ENCODE measurements around the gene REG3A. TPM values are rescaled to one million over a fixed set of nuclear protein-coding genes. Genes with fewer than 3 reads are reported as not detected.

Gene REG3A
- total RNA-seq, 1 donor from 2014 or later: not detected

GRCh38 chr2:79116997-79117928 lies 42.3 kb downstream of the REG3A start:
- Histone ChIP-seq H2AFZ (ENCODE audit: low read depth, low read length) (no peak overlapping the region), H3K27ac (ENCODE audit: low read depth, low read length) (no peak overlapping the region), H3K4me3 (ENCODE audit: insufficient read depth, low read depth, low read length) (no peak overlapping the region), H3K4me1 (ENCODE audit: insufficient read depth, low read length) (no peaks in the 10 kb centered on the region), H4K20me1 (ENCODE audit: insufficient read depth, low read length) (no peaks in the 10 kb centered on the region), H3K4me2 (ENCODE audit: low read length) (no peak overlapping the region), H3K9ac (ENCODE audit: low read length) (no peak overlapping the region), H3K27me3 (ENCODE audit: insufficient read depth, low read length) (no peaks in the 10 kb centered on the region), H3K9me3 (ENCODE audit: insufficient read depth, low read depth, low read length) (peaks cover 11% of the 10 kb centered on the region), H3K79me2 (ENCODE audit: insufficient read depth, low read length) (no peaks in the 10 kb centered on the region), H3K36me3 (ENCODE audit: insufficient read depth, low read length) (no peaks in the 10 kb centered on the region)
- Mint-ChIP-seq H3K4me3 (ENCODE audit: unreplicated experiment) (no peak overlapping the region), H3K27ac (ENCODE audit: unreplicated experiment) (no peak overlapping the region), H3K27me3 (ENCODE audit: low read depth, unreplicated experiment) (peaks cover 13% of the 10 kb centered on the region), H3K9me3 (ENCODE audit: unreplicated experiment) (no peaks in the 10 kb centered on the region), H3K36me3 (ENCODE audit: low read depth, unreplicated experiment) (no peaks in the 10 kb centered on the region), H3K4me1 (ENCODE audit: low read depth, unreplicated experiment) (no peaks in the 10 kb centered on the region)
- TF ChIP-seq EZH2 (IDR thresholded peaks at IDR 0.05; ENCODE audit: insufficient read depth, low read length) (no peak), CTCF (IDR thresholded peaks at IDR 0.05; ENCODE audit: insufficient read depth, low read depth, low read length) (no peak)
- DNase-seq (ENCODE audit: low read depth): no peak
- FAIRE-seq: no peak

GRCh38 chr2:79114797-79115494 lies 44.6 kb downstream of the REG3A start:
- no peaks in the 10 kb centered on the region for H3K36me3 ChIP-seq (ENCODE audit: insufficient read depth, low read length)
- no peak overlapping the region for H3K27ac Mint-ChIP-seq (ENCODE audit: unreplicated experiment)
- no peaks in the 10 kb centered on the region for H3K4me1 Mint-ChIP-seq (ENCODE audit: low read depth, unreplicated experiment)
- no peaks in the 10 kb centered on the region for H3K27me3 ChIP-seq (ENCODE audit: insufficient read depth, low read length)
- FAIRE-seq (no peak), DNase-seq (ENCODE audit: low read depth) (no peak)
- no peak overlapping the region for H3K4me2 ChIP-seq (ENCODE audit: low read length)
- H3K27ac ChIP-seq (ENCODE audit: low read depth, low read length): no peak overlapping the region
- H3K9me3 ChIP-seq (ENCODE audit: insufficient read depth, low read depth, low read length): peaks cover 7% of the 10 kb centered on the region
- H3K4me1 ChIP-seq (ENCODE audit: insufficient read depth, low read length): no peaks in the 10 kb centered on the region
- H3K9ac ChIP-seq (ENCODE audit: low read length): no peak overlapping the region
- peaks cover 6% of the 10 kb centered on the region for H3K27me3 Mint-ChIP-seq (ENCODE audit: low read depth, unreplicated experiment)
- no peaks in the 10 kb centered on the region for H3K9me3 Mint-ChIP-seq (ENCODE audit: unreplicated experiment)
- H3K4me3 ChIP-seq (ENCODE audit: insufficient read depth, low read depth, low read length): no peak overlapping the region
- H2AFZ ChIP-seq (ENCODE audit: low read depth, low read length): no peak overlapping the region
- TF ChIP-seq EZH2 (IDR thresholded peaks at IDR 0.05; ENCODE audit: insufficient read depth, low read length) (no peak), CTCF (IDR thresholded peaks at IDR 0.05; ENCODE audit: insufficient read depth, low read depth, low read length) (no peak)
- H3K36me3 Mint-ChIP-seq (ENCODE audit: low read depth, unreplicated experiment): no peaks in the 10 kb centered on the region
- no peaks in the 10 kb centered on the region for H4K20me1 ChIP-seq (ENCODE audit: insufficient read depth, low read length)
- no peaks in the 10 kb centered on the region for H3K79me2 ChIP-seq (ENCODE audit: insufficient read depth, low read length)
- H3K4me3 Mint-ChIP-seq (ENCODE audit: unreplicated experiment): no peak overlapping the region

Data from astrocyte (in vitro differentiated cells and primary cell).